OCI-LY7 (cell line): Measurements from ENCODE around the gene S1PR4. TPM values are rescaled to one million over a fixed set of nuclear protein-coding genes. Genes with fewer than 3 reads are reported as not detected.

Experiments
- BruUV-seq: library from RNA; stranded (reverse); fragments of 400-500 nt; replicated peaks from 2 replicates; lab custom pipeline; 2021; lab: Mats Ljungman, UMichigan
- CTCF ChIA-PET: fragments of 300-600 bp; sonication (Branson Sonifier 250); formaldehyde crosslinking; loops from one replicate; lab custom pipeline; 2022; ENCODE audit warnings: antibody characterized with exemption; ENCODE audit not compliant: unreplicated experiment; lab: Charles Lee
- POLR2A ChIA-PET: fragments of 300-600 bp; sonication (Branson Sonifier 250); formaldehyde crosslinking; loops from one replicate; lab custom pipeline; 2022; ENCODE audit warnings: antibody characterized with exemption; lab: Charles Lee
- DNase-seq: peaks from one replicate; pipeline ENCODE4 v3.0.0-alpha.2; 2015; ENCODE audit warnings: low spot score
- H2AFZ ChIP-seq: fragments of 200-600 bp; sonication (generic), shearing (Covaris generic); 2 replicates; pipeline ENCODE4 v1.6.1; 2014; ENCODE audit warnings: mild to moderate bottlenecking, antibody characterized with exemption, low read length, moderate library complexity
- H3K27ac ChIP-seq: fragments of 200-600 bp; sonication (generic); 2 replicates; pipeline ENCODE4 v1.5.1; 2014; ENCODE audit warnings: mixed run types, low read depth, mild to moderate bottlenecking, moderate library complexity, low read length, inconsistent platforms; ENCODE audit not compliant: poor library complexity, severe bottlenecking
- H3K36me3 ChIP-seq: fragments of 200-600 bp; sonication (generic); 2 replicates; pipeline ENCODE4 v1.6.1; 2014; ENCODE audit warnings: mild to moderate bottlenecking, antibody characterized with exemption, low read length, moderate library complexity, mixed read lengths; ENCODE audit not compliant: insufficient read depth
- H3K4me1 ChIP-seq: fragments of 200-600 bp; sonication (generic); 2 replicates; pipeline ENCODE4 v1.5.1; 2014; ENCODE audit warnings: mild to moderate bottlenecking, low read length; ENCODE audit not compliant: insufficient read depth, poor library complexity, severe bottlenecking
- H3K4me2 ChIP-seq: fragments of 200-600 bp; sonication (generic); 2 replicates; pipeline ENCODE4 v1.6.1; 2014; ENCODE audit warnings: mild to moderate bottlenecking, low read length
- H3K4me3 ChIP-seq: fragments of 200-600 bp; sonication (generic); 2 replicates; pipeline ENCODE4 v1.5.1; 2014; ENCODE audit warnings: mild to moderate bottlenecking, low read depth, low read length; ENCODE audit not compliant: poor library complexity, severe bottlenecking
- H3K79me2 ChIP-seq: fragments of 200-600 bp; sonication (generic); 2 replicates; pipeline ENCODE4 v1.6.1; 2016; ENCODE audit warnings: low read depth, mild to moderate bottlenecking, low read length, moderate library complexity, mixed read lengths; ENCODE audit not compliant: insufficient read depth
- H3K9me2 ChIP-seq: fragments of 200-600 bp; sonication (generic); 2 replicates; pipeline ENCODE4 v1.6.1; 2016; ENCODE audit warnings: mild to moderate bottlenecking, low read length, mixed read lengths; ENCODE audit not compliant: insufficient read depth
- H3K9me3 ChIP-seq: fragments of 200-600 bp; sonication (generic); 2 replicates; pipeline ENCODE4 v1.6.1; 2014; ENCODE audit warnings: mild to moderate bottlenecking, mixed run types, low read length, mixed read lengths
- H4K20me1 ChIP-seq: fragments of 200-600 bp; sonication (generic); 2 replicates; pipeline ENCODE4 v1.6.1; 2014; ENCODE audit warnings: mild to moderate bottlenecking, antibody characterized with exemption, low read length, moderate library complexity, mixed read lengths; ENCODE audit not compliant: insufficient read depth
- EZH2phosphoT487 ChIP-seq: fragments of 200-600 bp; sonication (generic); IDR thresholded peaks from 2 replicates; pipeline ENCODE4 v1.6.1; 2018; ENCODE audit warnings: low read depth, borderline replicate concordance, mild to moderate bottlenecking, mixed run types, antibody characterized with exemption, low read length, moderate library complexity, mixed read lengths
- intact Hi-C: fragments of 100-400 bp; cut with micrococcal nuclease; formaldehyde crosslinking; loops from one replicate; pipeline ENCODE4 v1.10.0; 2022; ENCODE audit not compliant: unreplicated experiment
- total RNA-seq, 2 experiments: library from RNA; depleted of rRNA in 1 of 2; stranded (reverse); fragments of >200 nt in 1 of 2; shearing (Covaris generic) in 1 of 2; gene quantifications; 2 replicates each; pipeline ENCODE4 v1.2.3, GENCODE V29; 2014 to 2022
- TF ChIP-seq, protein P1 (sequence below): fragments of 200-600 bp; sonication (generic); conservative IDR thresholded peaks from 2 replicates; pipeline ENCODE4 v1.5.1; 2014; ENCODE audit warnings: mild to moderate bottlenecking, antibody characterized with exemption, low read length, moderate library complexity, mixed read lengths

Gene S1PR4
- total RNA-seq, 2 experiments from 2014 or later, result 25.8 to 34.1 TPM

DNA sequence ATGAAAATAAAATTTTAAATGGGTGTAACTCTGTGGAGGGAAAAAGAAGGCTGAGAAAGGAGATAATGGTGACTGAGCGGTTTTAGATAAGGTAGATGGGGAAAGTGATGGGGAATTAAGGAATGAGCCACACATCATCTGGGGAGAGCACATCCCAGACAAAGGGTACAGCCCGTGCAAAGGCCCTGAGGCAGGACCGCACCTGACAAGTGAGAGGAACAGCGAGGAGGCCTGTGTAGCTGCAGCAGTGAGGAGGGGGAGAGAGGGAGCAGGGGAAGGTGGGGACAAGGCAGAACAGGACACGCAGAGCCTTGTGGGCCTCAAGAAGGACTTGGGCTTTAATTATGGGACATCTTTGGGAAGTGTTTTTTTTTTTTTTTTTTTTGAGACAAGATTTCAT, 44.1 kb downstream of the S1PR4 start:
- intact Hi-C loops, result no loop called here
- Histone ChIP-seq H2AFZ (no peak overlapping the region), H3K36me3 (no peaks in the 10 kb centered on the region), H3K9me2 (no peaks in the 10 kb centered on the region), H3K4me3 (no peak overlapping the region), H3K4me2 (no peak overlapping the region), H4K20me1 (no peaks in the 10 kb centered on the region), H3K79me2 (no peaks in the 10 kb centered on the region), H3K4me1 (no peaks in the 10 kb centered on the region), H3K9me3 (no peaks in the 10 kb centered on the region), H3K27ac (no peak overlapping the region)
- TF ChIP-seq EZH2phosphoT487, result no peak
- TF ChIP-seq, protein P1, sequence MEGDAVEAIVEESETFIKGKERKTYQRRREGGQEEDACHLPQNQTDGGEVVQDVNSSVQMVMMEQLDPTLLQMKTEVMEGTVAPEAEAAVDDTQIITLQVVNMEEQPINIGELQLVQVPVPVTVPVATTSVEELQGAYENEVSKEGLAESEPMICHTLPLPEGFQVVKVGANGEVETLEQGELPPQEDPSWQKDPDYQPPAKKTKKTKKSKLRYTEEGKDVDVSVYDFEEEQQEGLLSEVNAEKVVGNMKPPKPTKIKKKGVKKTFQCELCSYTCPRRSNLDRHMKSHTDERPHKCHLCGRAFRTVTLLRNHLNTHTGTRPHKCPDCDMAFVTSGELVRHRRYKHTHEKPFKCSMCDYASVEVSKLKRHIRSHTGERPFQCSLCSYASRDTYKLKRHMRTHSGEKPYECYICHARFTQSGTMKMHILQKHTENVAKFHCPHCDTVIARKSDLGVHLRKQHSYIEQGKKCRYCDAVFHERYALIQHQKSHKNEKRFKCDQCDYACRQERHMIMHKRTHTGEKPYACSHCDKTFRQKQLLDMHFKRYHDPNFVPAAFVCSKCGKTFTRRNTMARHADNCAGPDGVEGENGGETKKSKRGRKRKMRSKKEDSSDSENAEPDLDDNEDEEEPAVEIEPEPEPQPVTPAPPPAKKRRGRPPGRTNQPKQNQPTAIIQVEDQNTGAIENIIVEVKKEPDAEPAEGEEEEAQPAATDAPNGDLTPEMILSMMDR, result no peak
- DNase-seq, result no peak
- no TSS peak for BruUV-seq
- ChIA-PET CTCF (no interaction called here), POLR2A (interaction anchor here (0.6 kb wide), 1 partner anchor 39 kb away, joined by 3 read pairs; no protein-coding TSS in a partner anchor)

DNA sequence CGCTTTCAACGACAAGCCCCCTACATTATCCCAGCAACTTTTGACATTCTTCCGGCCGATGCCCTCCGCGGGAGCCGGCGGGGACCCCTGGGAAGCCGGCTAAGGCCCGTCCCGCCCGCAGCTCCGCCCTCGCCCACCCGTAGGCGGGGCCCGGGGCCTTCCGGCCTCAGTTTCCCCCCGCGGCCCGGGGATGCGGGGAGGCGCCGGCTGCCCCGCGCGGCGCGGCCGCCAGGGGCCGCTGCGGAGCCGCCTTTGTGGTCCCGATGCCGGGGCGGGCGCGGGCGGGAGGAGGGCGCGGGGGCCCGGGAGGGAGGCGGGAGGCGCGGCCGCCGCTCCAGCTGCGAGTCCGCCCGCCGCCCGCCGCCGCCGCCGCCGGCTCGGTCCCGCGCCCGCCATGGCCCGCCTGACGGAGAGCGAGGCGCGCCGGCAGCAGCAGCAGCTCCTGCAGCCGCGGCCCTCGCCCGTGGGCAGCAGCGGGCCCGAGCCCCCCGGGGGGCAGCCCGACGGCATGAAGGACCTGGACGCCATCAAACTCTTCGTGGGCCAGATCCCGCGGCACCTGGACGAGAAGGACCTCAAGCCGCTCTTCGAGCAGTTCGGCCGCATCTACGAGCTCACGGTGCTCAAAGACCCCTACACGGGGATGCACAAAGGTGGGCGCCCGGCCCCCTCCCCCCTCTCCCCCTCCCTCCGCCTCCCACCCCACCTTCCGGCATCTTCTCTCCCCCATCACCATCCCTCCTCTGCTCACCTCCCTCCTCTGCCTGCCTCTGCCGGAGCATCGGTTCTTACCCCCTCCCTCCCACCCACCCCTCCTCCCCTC, 46.0 kb downstream of the S1PR4 start, which contains the start of gene CELF5:
Gene CELF5 (plus strand): TSS at position 316 of the 823 bp plus-strand sequence. CDS start 79 bp downstream, at position 395.
- peak; percentile 60 for DNase-seq
- Histone ChIP-seq H3K4me2 (peak within 1 kb of the TSS; percentile 48; the same call in 1 of the 2 replicates), H3K79me2 (no peaks in the 10 kb centered on the region), H3K4me3 (peak within 1 kb of the TSS; percentile 41), H3K4me1 (peaks cover 6% of the 10 kb centered on the region), H2AFZ (no peak within 1 kb of the TSS), H3K9me2 (no peaks in the 10 kb centered on the region), H3K9me3 (no peaks in the 10 kb centered on the region), H3K36me3 (no peaks in the 10 kb centered on the region), H4K20me1 (no peaks in the 10 kb centered on the region), H3K27ac (no peak within 1 kb of the TSS)
- intact Hi-C loops, result no loop called here
- ChIA-PET CTCF (no interaction called here), POLR2A (no interaction called here)
- BruUV-seq, result no TSS peak
- TF ChIP-seq EZH2phosphoT487, result no peak
- TF ChIP-seq, protein P1, result peak; percentile 62

DNA sequence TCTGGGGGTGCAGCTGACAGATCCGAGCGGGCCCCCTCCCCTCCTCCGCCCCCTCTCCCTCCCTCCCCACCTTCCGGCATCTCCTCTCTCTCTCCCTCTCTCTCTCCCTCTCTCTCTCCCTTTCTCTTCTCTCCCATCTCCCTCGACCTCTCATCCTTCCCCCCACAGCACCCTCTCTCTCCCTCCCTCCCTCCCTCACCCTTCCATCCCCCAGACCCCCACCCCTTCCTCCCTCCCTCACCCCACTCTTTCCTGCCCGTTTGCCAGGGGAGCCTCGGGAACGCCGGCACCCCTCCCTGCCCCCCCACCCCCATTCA, 46.6 kb downstream of the S1PR4 start:
- H3K4me2 ChIP-seq, result no peak overlapping the region
- no peak overlapping the region for H2AFZ ChIP-seq
- H3K9me3 ChIP-seq, result no peaks in the 10 kb centered on the region
- no peaks in the 10 kb centered on the region for H3K36me3 ChIP-seq
- peaks cover 6% of the 10 kb centered on the region for H3K4me1 ChIP-seq
- H3K9me2 ChIP-seq, result no peaks in the 10 kb centered on the region
- DNase-seq, result no peak
- H3K27ac ChIP-seq, result no peak overlapping the region
- H4K20me1 ChIP-seq, result no peaks in the 10 kb centered on the region
- POLR2A ChIA-PET, result no interaction called here
- no peaks in the 10 kb centered on the region for H3K79me2 ChIP-seq
- no TSS peak for BruUV-seq
- CTCF ChIA-PET, result no interaction called here
- no peak overlapping the region for H3K4me3 ChIP-seq
- TF ChIP-seq EZH2phosphoT487, result no peak
- TF ChIP-seq, protein P1, result no peak
- intact Hi-C loops, result no loop called here
